H1 (cell line): Measurements from ENCODE around the gene SLC7A14. TPM values are rescaled to one million over a fixed set of nuclear protein-coding genes. Genes with fewer than 3 reads are reported as not detected.

Experiments used
- TAF7 ChIP-seq: optimal IDR thresholded peaks from 2 replicates; pipeline ENCODE3; 2011; ENCODE audit warnings: low read depth, mild to moderate bottlenecking, inconsistent platforms, low read length, moderate library complexity, borderline replicate concordance
- TCF12 ChIP-seq: IDR thresholded peaks from 2 replicates; pipeline ENCODE4 v1.6.1; 2011; ENCODE audit warnings: low read depth, mild to moderate bottlenecking, low read length
- polyA plus RNA-seq, 7 experiments: library from polyadenylated mRNA; depleted of rRNA in 3 of 7; stranded (reverse) in 5 of 7; unstranded in 2 of 7; fragments of >200 nt in 5 of 7; fragments of 200-250 nt in 2 of 7; gene quantifications; 1 replicate in 5 of 7; 2 replicates in 1 of 7; 4 replicates in 1 of 7; pipeline versions ENCODE4 v1.2.1 to v1.2.3, GENCODE V29; 2011 to 2013; ENCODE audit warnings: missing spikeins in 2 of 7, mixed read lengths in 2 of 7
- total RNA-seq: library from RNA; stranded (reverse); fragmentation: NEBNext Ultra II Directional; extraction: Animal tissue kit (Norgen Biotek cat#: 25700); gene quantifications from 2 replicates; pipeline ENCODE4 v1.2.1, GENCODE V29; 2021

Gene SLC7A14
- total and polyA plus RNA-seq, 2 of the 8 experiments (the other 6 are each of a cell fraction or from before 2014, with no cell fraction given) = 0.21 to 0.95 TPM

DNA sequence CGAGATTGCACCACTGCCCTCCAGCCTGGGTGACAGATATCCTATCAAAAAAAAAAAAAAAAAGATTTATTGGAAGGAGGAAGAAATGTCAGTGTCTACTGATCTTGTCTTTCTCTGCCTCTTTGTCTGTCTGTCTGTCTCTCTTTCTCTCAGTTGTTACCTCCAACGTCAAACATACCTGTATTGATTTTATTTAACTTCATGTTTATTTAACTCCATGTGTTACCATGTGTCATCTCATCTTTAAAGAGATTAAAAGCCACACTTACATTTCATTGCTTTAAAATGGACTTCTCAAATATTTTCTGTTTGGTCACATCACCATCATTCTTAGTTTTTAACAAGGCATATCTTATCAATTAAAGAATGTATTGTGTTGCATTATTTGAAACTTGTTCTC lies 157.8 kb downstream of the SLC7A14 start (continued):
- TF ChIP-seq TAF7 (no peak), TCF12 (no peak)
- TF ChIP-seq, all 59 proteins: peak for 0
